DMS153 treated with DMSO at 0.1 percent for 48 hours (cell line): ENCODE data around the gene SLC25A13.

Source experiments
- DNase-seq: peaks from one replicate; lab custom pipeline; 2025; ENCODE audit not compliant: unreplicated experiment; lab: John Stamatoyannopoulos, UW

The SLC25A13 gene

DNA sequence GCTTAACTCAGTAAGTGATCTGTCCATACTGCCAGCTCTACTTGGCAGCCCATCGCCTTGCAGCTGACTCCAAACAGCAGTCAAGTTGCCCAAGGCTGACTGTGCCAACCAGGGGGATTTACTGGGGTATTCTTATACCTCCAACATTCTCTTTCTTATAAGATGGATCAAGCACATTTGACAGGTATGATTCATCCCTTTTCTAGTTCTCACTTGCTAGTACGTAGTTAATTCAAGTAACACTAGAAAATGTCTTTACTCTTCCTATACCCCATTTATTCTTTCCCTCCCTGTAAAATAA lies 77.0 kb downstream of the SLC25A13 start:
- no peak for DNase-seq

DNA sequence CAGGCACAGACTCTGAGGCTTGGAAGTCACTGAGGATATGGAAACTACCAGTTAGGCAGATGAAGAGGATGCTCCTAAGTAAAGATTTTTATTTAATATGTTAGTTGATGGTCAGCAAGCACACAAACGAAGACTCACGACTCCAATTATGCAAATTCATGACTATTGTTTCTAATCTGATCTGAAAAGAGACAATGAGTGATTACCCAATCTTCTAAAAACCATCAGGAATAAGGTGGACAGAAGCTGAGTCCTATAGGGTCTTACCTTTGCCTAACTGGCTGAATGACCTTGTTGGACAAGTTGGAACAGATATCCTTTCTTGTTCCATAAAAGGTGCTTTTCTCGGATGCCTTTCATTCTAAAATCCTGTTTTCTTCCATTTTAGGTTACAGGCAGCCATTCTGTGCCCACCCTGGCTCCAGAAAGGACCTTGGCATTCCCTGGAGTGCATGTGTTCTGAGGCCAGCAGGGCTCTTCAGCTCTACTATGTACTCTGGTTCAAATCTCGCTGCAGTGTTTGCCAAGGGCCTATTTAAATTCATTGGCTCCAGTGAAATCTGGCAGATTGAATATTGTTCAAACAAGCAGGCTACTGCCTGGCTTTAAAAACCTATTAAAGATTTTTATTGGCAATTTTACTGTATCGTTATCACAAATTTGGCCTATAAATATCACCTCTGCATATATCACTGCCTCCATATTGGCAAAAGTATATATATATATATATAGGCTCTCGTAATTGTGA lies 77.5 kb downstream of the SLC25A13 start:
- DNase-seq: no peak

DNA sequence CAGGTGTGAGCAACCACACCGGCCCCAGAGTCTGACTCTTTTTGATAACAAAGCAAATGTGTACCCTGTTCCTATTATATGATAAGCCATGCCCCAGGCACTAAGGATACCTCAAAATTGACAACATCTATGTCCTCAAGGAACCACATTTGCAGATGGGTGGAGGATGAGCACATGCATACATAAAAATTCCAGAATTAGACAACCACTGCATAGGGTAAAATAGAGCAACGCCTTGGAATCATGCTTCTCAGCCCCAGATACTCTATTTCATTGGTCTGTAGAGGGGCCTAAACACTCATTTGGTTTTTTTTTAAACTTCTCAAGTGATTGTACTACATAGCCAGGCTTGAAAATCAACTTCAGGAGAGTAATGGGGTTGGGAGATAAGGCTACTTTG lies 78.7 kb downstream of the SLC25A13 start:
- no peak for DNase-seq

DNA sequence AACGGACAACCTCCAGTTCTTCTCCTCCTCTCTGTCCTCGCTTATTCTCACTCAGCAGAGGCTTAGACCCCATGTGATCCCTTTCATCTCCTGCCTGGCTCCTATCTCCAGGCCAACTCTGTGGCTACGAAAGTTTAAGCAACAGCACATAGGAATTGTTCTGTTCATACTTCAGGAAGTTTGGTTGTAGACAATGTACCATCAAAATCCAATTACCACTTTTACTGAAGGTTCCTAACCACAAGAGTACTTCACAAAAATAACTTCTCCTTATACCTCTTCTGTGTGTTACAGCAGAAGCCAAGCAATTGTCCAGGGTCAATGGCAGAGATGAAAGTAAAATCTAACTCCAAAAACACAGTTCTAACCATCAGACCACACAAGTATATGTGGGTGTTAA lies 80.0 kb downstream of the SLC25A13 start:
- DNase-seq: no peak

DNA sequence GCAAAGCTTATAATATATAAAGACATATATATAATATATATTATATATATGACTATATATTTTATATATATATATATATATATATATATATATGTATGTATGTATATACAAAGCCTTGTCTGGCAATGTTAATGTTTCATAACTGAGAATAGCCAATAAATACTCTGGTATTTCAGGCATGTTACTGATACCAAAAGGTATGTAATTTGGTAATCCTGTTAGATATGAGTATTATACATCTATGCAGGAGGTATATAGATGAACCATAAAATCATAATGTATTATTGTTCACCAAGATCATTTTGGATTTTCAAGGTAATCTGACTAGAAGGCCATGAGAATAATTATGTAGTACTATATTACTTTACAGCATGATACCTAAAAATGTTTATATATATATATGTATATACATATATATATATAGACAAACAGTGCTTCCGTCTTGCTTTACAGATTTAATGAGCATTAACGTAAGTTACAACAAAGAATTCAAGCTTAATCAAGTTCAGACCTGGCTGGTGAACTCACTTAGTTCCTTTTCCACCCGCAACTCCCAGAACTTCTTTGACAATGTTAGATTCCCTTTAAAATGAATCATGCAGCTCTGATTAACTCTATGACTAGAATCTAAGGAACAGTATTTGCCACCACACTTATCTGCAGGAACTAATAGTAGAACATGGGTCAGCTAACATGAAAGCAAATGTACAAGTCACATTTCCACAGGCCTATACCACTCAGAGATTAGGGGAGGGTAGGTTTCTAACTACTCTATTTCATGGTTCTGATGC lies 82.7 kb downstream of the SLC25A13 start:
- no peak for DNase-seq

DNA sequence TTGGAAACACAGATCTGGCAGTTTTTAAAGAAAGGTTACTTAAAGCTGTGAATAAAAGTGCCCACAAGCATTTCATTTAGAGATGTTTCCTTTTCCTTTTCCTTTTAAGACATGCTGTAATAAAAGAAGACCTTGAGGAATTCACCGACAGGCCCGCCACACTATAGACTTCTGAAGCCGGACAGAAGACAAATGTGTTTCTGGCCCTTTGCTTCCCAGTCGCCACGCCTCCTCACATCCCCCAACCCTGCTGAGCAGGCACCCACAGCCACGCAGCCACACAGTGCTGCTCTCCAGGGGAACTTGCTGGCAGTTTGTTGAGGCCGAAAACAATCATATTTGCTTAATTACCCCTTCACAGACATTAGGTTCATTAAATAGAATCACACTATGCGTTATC lies 83.4 kb downstream of the SLC25A13 start:
- DNase-seq: no peak

DNA sequence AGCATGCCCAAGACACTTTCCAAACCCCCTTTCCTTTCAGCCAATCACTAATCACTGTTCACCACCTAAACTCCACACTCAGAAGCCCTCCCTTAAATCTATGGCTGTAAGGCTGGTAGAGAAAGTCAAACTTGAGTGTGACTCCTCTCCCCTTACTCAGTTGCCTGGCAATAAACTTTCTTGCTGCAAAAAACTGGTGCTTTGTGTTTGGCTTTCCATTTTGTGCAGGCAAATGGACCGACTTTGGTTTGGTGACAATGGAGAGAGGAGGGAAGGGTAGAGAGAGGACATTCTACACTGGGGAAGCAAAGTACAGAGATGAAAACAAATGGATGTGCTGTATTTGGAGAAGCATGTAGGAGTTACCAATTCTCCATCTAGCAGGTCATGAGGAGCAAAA lies 84.9 kb downstream of the SLC25A13 start:
- DNase-seq: no peak

DNA sequence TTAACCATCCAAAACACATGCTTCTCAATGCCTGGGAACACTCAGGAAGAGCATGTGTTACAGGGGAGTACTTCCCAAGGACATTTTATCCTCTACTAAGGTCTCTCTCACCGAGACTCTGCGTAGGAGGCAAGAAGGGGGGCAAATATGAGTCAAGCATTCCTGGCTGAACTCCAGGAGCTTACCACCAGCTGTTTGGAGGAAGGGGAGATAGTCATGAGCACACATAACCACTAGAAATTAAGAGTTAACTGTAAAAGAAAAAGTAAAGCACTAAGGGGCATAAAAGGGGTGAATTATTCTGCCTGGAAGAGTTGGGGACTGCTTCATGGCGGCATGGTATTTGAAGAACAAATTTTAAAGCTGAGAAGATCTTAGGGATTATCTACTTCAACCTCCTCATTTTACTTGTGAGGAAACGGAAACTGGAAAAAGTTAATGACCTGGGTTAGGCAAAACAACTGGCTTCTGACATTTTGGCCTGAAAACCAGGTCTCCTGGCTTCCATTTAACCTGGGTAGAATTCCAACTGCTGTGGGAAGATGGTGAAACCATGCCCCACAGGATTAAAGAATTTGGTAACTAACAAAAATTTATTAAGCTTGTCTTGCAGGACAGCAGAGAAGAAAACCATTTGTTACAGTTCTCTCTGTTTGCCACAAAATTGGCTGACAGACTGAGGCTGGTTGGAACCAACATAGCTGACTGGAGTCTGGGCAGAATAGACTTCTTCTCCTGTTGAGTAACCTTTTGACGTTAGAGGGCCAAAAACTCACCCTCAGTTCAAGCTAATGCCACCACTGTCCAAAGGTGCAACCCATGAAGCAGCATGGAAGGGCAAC lies 85.5 kb downstream of the SLC25A13 start:
- DNase-seq: no peak

DNA sequence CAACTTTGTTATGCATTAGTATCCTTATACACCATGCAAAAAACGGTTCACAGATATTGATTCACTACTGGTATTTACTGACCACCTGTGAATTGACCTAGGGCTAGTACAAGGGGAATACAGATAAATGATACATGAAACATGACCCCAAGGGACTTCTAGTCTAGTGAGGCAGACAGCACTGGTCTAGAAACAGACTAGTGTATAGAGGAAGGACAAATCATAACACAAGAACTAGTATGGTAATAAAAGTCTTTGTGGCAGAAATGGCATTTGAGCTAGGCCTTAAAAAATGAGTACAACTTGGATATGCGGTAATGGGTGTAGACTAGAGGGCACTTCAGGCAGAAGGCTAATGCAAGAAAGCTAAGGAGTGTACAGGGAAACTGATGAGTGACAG lies 86.6 kb downstream of the SLC25A13 start:
- no peak for DNase-seq

DNA sequence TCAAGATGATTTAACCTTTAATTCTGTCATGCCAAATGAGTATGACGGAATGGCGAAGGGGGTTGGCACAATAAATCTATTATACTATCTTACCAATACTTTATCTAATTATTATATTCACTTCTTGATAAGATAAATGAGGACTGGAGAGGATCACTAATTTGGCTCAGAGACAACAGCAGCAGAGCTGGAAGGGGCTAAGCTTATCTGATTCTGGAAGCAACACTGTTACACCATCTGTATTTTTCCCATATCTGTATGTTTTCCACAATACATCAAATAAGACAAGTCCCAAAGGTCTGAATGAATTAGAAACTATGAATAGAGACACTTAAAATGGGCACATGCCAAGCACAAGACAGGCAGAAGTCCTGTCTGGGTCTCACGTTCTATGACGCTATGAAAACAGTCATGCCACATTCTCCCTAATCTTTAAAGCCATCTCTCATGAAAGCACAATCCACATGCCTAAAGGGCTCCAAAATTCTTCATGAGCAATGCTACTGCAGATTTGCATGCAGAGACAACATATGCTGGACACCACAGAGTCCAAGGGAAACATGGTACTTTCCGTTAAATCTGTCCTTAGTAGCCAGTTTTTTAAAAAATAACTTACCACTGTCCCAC lies 88.3 kb downstream of the SLC25A13 start:
- no peak for DNase-seq

DNA sequence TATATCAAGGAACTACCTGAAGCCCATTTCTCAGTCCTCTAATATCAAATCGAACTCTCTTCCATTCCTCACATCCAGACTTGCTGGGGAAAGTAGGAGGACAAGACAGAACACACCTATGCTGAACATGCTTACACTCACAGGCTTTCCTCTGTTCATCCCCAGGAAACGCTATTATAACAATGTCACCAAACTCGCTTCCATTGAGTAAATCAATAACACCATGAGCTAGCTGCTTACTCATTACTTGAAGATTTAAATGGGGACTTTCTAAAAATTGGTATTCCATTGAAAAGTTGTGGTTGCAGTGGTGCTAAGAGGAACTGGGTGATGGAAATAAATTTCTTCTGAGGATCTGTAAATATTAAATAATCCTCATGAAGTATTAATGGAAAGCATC lies 88.8 kb downstream of the SLC25A13 start:
- DNase-seq: no peak

DNA sequence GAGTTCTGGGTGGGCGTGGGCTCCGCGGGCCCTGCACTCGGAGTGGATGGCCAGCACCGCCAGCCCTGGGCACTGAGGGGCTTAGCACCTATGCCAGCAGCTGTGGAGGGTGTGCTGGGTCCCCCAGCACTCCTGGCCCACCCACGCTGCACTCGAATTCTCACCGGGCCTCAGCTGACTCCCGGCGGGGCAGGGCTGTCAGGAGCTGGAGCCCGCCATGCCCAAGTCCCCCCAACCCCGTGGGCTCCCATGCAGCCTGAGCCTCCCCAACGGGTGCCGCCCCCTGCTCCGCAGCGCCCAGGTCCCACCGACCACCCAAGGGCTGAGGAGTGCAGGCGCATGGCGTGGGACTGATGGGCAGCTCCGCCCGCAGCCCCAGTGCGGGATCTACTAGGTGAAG lies 93.1 kb downstream of the SLC25A13 start:
- no peak for DNase-seq

DNA sequence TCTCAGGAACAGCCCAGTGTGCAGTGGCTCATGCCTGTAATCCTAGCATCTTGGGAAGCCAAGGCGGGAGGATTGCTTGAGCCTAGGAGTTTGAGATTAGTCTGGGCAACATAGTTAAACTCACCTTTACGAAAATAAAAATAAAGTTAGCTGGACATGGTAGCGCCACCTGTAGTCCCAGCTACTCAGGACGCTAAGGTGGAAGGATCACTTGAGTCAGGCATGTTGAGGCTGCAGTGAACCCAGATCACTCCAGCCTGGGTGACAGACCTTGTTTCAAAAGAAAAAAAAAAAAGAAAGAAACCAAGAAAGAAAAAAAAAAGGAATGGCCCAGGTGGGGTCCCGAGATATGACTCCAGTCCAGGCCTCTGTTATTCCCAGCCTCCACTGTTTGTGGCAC lies 96.6 kb downstream of the SLC25A13 start:
- no peak for DNase-seq

DNA sequence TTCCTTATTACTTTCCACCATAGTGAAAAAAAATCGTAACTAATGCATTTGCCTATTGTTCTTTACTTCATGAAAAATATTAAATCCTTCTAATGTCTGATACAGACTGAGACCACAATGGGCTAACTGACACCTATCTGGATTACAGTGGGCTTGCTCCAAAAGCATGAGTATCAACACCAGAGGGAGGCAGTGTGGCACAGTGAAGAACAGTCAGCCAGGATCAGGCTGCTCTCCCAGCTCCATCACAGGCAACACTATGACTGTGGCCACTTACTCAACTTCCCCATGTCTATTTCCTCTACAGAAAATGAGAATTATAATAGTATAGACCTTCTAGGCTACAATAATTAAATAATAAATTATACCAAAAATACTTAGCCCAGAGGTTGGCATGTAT lies 97.2 kb downstream of the SLC25A13 start:
- no peak for DNase-seq

DNA sequence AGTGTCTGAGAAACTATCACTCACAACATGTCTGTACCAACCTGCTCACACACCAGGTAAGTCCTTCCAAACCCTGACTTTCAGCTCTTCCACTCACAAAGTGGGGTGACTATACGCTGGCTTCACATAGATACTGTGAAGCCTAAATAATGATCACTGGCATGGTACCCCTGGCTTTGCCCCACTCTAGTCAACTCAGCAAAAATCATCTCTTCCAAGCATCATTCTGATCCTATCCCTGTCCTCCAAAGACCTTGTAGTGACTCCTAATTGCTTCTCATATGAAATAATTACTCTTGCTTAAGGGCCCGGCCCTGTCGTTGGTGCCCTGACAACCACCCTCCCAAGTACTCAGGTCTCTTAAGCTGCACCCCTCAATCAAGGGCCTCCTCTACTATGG lies 97.8 kb downstream of the SLC25A13 start:
- DNase-seq: no peak

DNA sequence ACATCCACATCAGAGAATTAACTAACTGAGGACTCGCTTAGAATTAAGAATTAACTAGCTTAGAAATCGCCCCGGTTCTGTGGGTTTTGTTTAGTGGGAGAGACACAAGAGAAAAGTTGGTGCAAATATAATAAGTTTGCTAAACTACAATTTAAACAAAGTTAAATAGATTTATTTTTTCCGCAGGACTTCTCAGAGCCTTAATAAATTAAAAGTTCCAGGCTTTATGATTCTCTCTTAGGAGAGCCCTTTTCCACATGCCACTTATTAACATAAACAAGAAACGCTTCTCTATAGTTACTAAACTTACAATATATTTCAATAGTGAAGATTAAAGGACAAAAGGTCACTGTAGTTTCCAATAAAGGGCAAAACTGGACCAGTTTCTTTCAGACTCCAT lies 100.0 kb downstream of the SLC25A13 start:
- no peak for DNase-seq

DNA sequence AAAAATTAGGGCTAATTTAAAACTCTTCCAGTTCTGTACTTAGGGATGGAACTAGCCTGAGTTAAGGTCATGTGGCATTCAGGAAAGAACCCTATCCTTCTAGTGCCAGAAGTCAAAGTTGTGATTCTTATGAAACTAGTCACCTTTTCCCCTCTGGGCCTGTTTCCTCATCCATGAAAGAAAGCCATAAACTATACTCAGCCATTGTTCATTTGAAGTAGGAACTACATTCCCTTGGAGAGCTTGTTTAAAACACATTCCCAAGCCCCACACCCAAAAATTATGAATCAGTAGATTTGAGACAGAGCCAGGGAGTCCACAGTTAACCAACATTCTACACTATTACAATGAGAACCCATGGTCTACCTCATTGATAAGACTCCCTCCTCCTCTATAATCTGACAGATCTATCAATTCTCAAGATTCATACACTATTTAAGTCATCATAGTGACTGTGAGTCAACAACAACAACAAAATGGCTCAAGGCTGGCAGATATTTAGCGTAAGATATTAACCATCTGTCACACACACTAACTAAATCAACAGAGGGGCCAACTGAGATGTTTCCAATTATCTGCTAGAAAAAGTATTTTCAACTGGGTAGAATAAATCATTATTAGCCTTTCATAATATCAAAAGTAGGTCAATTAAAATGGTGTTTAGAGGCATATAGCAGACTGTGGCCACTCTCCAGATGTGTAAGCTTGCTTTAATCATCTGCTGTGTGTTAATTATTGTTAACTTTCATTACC lies 102.3 kb downstream of the SLC25A13 start:
- no peak for DNase-seq

DNA sequence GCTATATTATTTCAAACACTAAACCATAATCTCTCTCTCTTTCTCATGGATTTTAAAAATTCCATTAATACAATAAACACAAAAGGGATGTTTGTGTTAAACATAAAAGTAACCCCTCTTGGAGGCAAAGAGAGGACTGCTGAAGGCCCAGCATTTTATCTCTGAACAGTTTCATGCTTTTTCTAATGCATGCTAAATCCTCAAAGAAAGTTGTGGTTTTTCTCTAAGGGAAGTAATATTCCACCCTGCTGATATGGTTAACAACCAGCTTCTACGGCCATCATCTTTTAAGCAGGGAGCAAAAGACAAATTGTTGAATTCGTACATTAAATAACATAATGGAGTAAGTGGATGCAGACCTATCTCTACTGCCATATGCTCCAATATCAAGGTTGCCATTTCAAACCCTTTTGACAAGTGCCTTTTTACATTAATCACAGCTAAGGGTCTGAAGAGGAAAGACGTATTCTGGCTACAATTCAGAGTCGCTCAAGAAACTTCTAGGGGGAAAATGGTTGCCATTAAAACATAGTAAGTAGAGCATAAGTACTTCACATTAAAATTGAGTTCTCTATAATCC lies 103.1 kb downstream of the SLC25A13 start:
- no peak for DNase-seq

DNA sequence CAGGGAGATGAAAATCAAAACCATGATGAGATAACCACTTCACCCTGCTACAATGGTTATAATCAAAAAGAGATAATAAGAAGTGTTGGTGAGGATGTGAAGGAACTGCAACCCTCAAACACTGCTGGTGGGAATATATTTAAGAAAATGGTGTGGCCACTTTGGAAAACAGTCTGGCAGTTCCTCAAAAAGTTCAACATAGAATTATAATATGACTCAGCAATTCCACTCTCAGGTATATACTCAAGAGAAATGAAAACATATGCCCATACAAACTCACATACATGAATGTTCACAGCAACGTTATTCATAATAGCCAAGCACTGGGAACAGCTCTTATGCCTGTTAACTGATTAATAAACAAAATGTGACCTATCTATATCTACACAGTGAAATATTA lies 104.8 kb downstream of the SLC25A13 start:
- DNase-seq: no peak

DNA sequence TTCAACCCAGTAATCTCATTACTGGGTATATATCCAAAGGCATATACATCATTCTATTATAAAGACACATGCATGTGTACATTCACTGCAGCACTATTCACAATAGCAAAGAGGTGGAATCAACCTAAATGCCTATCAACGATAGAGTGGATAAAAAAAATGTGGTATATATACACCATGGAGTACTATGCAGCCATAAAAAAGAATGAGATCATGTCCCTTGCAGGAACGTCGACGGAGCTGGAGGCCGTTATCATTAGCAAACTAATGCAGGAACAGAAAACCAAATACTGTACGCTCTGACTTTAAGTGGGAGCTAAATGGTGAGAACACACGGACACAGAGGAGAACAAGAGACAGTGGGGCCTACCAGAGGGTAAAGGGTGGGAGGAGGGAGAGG lies 105.5 kb downstream of the SLC25A13 start:
- DNase-seq: no peak
